CD14-positive monocyte (primary cell): ENCODE results near the gene NEK7. TPM values are rescaled to one million over a fixed set of nuclear protein-coding genes. Genes with fewer than 3 reads are reported as not detected.

Source experiments
- DNase-seq, 3 donors: peaks; one replicate each; pipeline ENCODE4 v3.0.0-alpha.2; 2011 to 2022
- H2AFZ ChIP-seq: 2 replicates; pipeline ENCODE4 v1.6.0; 2012; ENCODE audit warnings: mild to moderate bottlenecking, low read depth, low read length, inconsistent platforms; ENCODE audit not compliant: insufficient read depth, poor library complexity, severe bottlenecking
- H3K27ac ChIP-seq, 2 donors: 1 replicate in 1 of 2; 2 replicates in 1 of 2; pipeline ENCODE4 v1.5.1; 2012 to 2013; ENCODE audit warnings: low read length in 2 of 2, control low read depth in 1 of 2, inconsistent platforms in 1 of 2, low read depth in 1 of 2, mild to moderate bottlenecking in 1 of 2
- H3K27me3 ChIP-seq, 2 donors: one replicate each; pipeline versions ENCODE4 v1.6.0 to v1.6.1; 2011 to 2013; ENCODE audit warnings: low read length in 2 of 2; ENCODE audit not compliant: control insufficient read depth in 2 of 2, insufficient read depth in 2 of 2
- H3K36me3 ChIP-seq, 2 donors: replicated peaks in 1 of 2; 1 replicate in 1 of 2; 2 replicates in 1 of 2; pipeline versions ENCODE4 v1.5.1 to v1.6.1; 2012 to 2013; ENCODE audit warnings: low read length in 2 of 2, control low read depth in 1 of 2, inconsistent platforms in 1 of 2, mild to moderate bottlenecking in 1 of 2; ENCODE audit not compliant: insufficient read depth in 2 of 2, control insufficient read depth in 1 of 2
- H3K4me1 ChIP-seq, 2 donors: 1 replicate in 1 of 2; 2 replicates in 1 of 2; pipeline versions ENCODE4 v1.5.1 to v1.6.1; 2012 to 2013; ENCODE audit warnings: low read length in 2 of 2, control low read depth in 1 of 2, inconsistent platforms in 1 of 2, mild to moderate bottlenecking in 1 of 2, moderate library complexity in 1 of 2; ENCODE audit not compliant: insufficient read depth in 2 of 2, control insufficient read depth in 1 of 2
- H3K4me2 ChIP-seq: replicated peaks from 2 replicates; pipeline ENCODE3; 2012; ENCODE audit warnings: low read length, moderate library complexity, mild to moderate bottlenecking; ENCODE audit not compliant: poor library complexity, severe bottlenecking; ENCODE audit errors: extremely low read depth
- H3K4me3 ChIP-seq, 3 experiments: fragments of 200-600 bp in 1 of 3; sonication (generic) in 1 of 3; replicated peaks in 1 of 3; 1 replicate in 2 of 3; 2 replicates in 1 of 3; pipeline ENCODE4 v1.5.1; 2011 to 2013; ENCODE audit warnings: low read length in 3 of 3, mild to moderate bottlenecking in 3 of 3, control low read depth in 2 of 3, low read depth in 2 of 3, inconsistent platforms in 1 of 3, moderate library complexity in 1 of 3
- H3K79me2 ChIP-seq: 2 replicates; pipeline ENCODE4 v1.6.0; 2012; ENCODE audit warnings: mild to moderate bottlenecking, control low read depth, inconsistent platforms, low read length, moderate library complexity; ENCODE audit not compliant: insufficient read depth
- H3K9ac ChIP-seq: 2 replicates; pipeline ENCODE4 v1.6.0; 2017; ENCODE audit warnings: low read length, mild to moderate bottlenecking; ENCODE audit not compliant: insufficient read depth, poor library complexity, severe bottlenecking
- H3K9me3 ChIP-seq, 2 donors: replicated peaks in 1 of 2; 1 replicate in 1 of 2; 2 replicates in 1 of 2; pipeline versions ENCODE4 v1.5.1 to v1.6.1; 2012 to 2013; ENCODE audit warnings: low read length in 2 of 2, control low read depth in 1 of 2; ENCODE audit not compliant: control insufficient read depth in 1 of 2, insufficient read depth in 1 of 2
- H4K20me1 ChIP-seq: 2 replicates; pipeline ENCODE4 v1.6.0; 2012; ENCODE audit warnings: mild to moderate bottlenecking, low read length, control low read depth, moderate library complexity; ENCODE audit not compliant: insufficient read depth
- H3K27ac Mint-ChIP-seq, 7 donors: one replicate each; pipeline ENCODE4 v1.8.0; 2020; ENCODE audit warnings: mild to moderate bottlenecking in 7 of 7, mixed read lengths in 7 of 7, moderate library complexity in 6 of 7, inconsistent platforms in 2 of 7
- H3K27me3 Mint-ChIP-seq, 3 donors: one replicate each; pipeline ENCODE4 v1.8.0; 2021 to 2022; ENCODE audit warnings: low read depth in 3 of 3, mild to moderate bottlenecking in 3 of 3, mixed read lengths in 3 of 3, moderate library complexity in 3 of 3, inconsistent platforms in 1 of 3
- H3K36me3 Mint-ChIP-seq, 2 donors: one replicate each; pipeline ENCODE4 v1.8.0; 2020; ENCODE audit warnings: mixed read lengths in 2 of 2, inconsistent platforms in 1 of 2, mild to moderate bottlenecking in 1 of 2
- H3K4me1 Mint-ChIP-seq: one replicate; pipeline ENCODE4 v1.8.0; 2020; ENCODE audit warnings: mild to moderate bottlenecking, mixed read lengths
- H3K4me3 Mint-ChIP-seq, 2 donors: one replicate each; pipeline ENCODE4 v1.8.0; 2020; ENCODE audit warnings: mild to moderate bottlenecking in 2 of 2, mixed read lengths in 2 of 2, moderate library complexity in 1 of 2
- H3K9me3 Mint-ChIP-seq, 7 donors: one replicate each; pipeline ENCODE4 v1.8.0; 2020 to 2022; ENCODE audit warnings: mixed read lengths in 7 of 7, mild to moderate bottlenecking in 6 of 7, moderate library complexity in 6 of 7, inconsistent platforms in 2 of 7
- WGBS: methylation state at CpG from one replicate; pipeline ENCODE4 v1.1.5; 2013; ENCODE audit warnings: missing lambda C conversion rate; ENCODE audit not compliant: insufficient coverage; 5-methylcytosine and 5-hydroxymethylcytosine counted together
- intact Hi-C, 2 donors: fragments of 100-400 bp; cut with micrococcal nuclease; formaldehyde crosslinking; loops; one replicate each; pipeline versions ENCODE4 v1.15.0 to v1.15.1; 2023
- polyA plus RNA-seq, 3 donors: library from polyadenylated mRNA; depleted of rRNA in 1 of 3; unstranded in 2 of 3; stranded (reverse) in 1 of 3; fragments of 300-500 nt in 2 of 3; fragments of >200 nt in 1 of 3; fragmentation: Illumina TruSeq in 2 of 3; gene quantifications; 1 replicate in 2 of 3; 2 replicates in 1 of 3; pipeline ENCODE4 v1.2.3, GENCODE V29; 2012 to 2021
- TF ChIP-seq, protein P1 (sequence below): fragments of 200-600 bp; IDR thresholded peaks from one replicate; pipeline ENCODE4 v1.8.0; 2022; ENCODE audit warnings: antibody characterized with exemption, mild to moderate bottlenecking

NEK7 gene
- polyA plus RNA-seq, 3 donors = 16.0 to 50.1 (median 46.5) TPM

DNA sequence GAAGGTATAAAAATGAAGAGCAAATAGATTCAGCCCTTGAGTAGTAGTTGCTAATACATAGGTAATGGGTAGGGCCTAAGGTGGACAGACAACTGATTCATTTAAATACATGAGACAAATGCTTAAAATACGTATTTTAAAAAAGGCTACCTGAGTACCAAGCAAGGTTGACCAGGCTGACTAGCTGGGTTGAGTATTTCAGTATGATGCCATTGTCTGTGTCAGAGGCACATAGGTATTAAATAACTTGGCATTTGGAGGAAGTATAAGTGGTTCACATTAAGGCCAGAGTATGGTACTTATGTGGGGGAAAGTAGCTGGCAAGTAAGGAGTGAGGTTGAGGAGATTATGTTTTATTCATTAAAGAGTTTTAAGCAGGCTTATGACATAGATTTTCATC, 19.4 kb downstream of the NEK7 start:
- Mint-ChIP-seq H3K36me3 (no peaks in the 10 kb centered on the region), H3K27ac (no peak overlapping the region), H3K27me3 (no peaks in the 10 kb centered on the region), H3K4me3 (no peak overlapping the region), H3K4me1 (peaks cover 61% of the 10 kb centered on the region), H3K9me3 (no peaks in the 10 kb centered on the region)
- Histone ChIP-seq H3K27me3 (no peaks in the 10 kb centered on the region), H3K9me3 (no peaks in the 10 kb centered on the region), H2AFZ (no peak overlapping the region), H3K4me3 (no peak overlapping the region), H3K4me2 (no peak overlapping the region), H3K9ac (no peak overlapping the region), H3K27ac (no peak overlapping the region), H3K4me1 (peaks cover 16 to 31% of the 10 kb centered on the region in 2 donors), H4K20me1 (peaks cover 99% of the 10 kb centered on the region), H3K36me3 (no peaks in the 10 kb centered on the region), H3K79me2 (peaks cover 99% of the 10 kb centered on the region)
- WGBS = 100% methylated on average over 1 of the region's 1 CpG
- intact Hi-C loops = no loop called here
- DNase-seq = no peak
- TF ChIP-seq, protein P1, sequence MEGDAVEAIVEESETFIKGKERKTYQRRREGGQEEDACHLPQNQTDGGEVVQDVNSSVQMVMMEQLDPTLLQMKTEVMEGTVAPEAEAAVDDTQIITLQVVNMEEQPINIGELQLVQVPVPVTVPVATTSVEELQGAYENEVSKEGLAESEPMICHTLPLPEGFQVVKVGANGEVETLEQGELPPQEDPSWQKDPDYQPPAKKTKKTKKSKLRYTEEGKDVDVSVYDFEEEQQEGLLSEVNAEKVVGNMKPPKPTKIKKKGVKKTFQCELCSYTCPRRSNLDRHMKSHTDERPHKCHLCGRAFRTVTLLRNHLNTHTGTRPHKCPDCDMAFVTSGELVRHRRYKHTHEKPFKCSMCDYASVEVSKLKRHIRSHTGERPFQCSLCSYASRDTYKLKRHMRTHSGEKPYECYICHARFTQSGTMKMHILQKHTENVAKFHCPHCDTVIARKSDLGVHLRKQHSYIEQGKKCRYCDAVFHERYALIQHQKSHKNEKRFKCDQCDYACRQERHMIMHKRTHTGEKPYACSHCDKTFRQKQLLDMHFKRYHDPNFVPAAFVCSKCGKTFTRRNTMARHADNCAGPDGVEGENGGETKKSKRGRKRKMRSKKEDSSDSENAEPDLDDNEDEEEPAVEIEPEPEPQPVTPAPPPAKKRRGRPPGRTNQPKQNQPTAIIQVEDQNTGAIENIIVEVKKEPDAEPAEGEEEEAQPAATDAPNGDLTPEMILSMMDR = no peak

DNA sequence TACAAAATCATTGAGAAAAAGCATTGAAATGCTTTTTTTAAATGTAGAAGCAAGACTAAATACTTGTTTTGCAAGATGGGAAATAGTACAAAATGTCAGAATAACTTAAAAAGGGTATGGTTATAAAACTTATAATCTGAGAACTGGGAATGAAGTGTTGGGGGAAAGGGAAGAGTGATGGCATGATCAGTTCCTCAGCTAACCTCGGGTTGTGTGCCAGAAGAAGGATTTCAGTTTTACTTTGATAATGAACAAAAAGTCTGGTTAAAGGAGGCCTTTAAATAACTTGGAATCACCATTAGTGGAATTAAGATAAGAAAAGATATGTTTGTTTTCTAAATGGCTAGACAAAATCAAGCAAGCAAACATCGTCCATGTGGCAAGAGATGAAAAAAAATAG, 20.7 kb downstream of the NEK7 start:
- no peaks in the 10 kb centered on the region for H3K36me3 ChIP-seq
- Mint-ChIP-seq H3K27ac (no peak overlapping the region), H3K36me3 (no peaks in the 10 kb centered on the region), H3K27me3 (no peaks in the 10 kb centered on the region), H3K4me1 (peaks cover 50% of the 10 kb centered on the region), H3K9me3 (no peaks in the 10 kb centered on the region), H3K4me3 (no peak overlapping the region)
- H3K79me2 ChIP-seq = peaks cover 99% of the 10 kb centered on the region
- H3K9me3 ChIP-seq = no peaks in the 10 kb centered on the region
- no peak overlapping the region for H3K4me3 ChIP-seq
- H3K4me1 ChIP-seq = peaks cover 16 to 20% of the 10 kb centered on the region in 2 donors
- H4K20me1 ChIP-seq = peaks cover 99% of the 10 kb centered on the region
- H2AFZ ChIP-seq = no peak overlapping the region
- no peak overlapping the region for H3K4me2 ChIP-seq
- WGBS = 0% methylated on average over 1 of the region's 2 CpGs
- no peak overlapping the region for H3K9ac ChIP-seq
- H3K27me3 ChIP-seq = no peaks in the 10 kb centered on the region
- no peak overlapping the region for H3K27ac ChIP-seq
- intact Hi-C loops = no loop called here
- DNase-seq = no peak
- TF ChIP-seq, protein P1 = no peak
